Right lung (tissue), 10 donors: ENCODE measurements around the gene GPR55. TPM values are rescaled to one million over a fixed set of nuclear protein-coding genes. Genes with fewer than 3 reads are reported as not detected.
"Not testable (repeated sequence)": the region's sequence is repeated elsewhere in the genome, so short reads cannot be mapped to it uniquely, and the experiment has no call there.

ENCODE experiments used
- DNase-seq, 2 donors: peaks; one replicate each; pipeline ENCODE4 v3.0.0-alpha.2; 2013
- long read RNA-seq, 8 donors: transcript quantifications; one replicate each; lab custom pipeline, GENCODE V29; 2026
- polyA plus RNA-seq, 5 donors: library from polyadenylated mRNA; unstranded; fragments of 120-200 nt; gene quantifications; one replicate each; pipeline versions ENCODE4 v1.2.1 to v1.2.3, GENCODE V29; 2013; ENCODE audit warnings: inconsistent platforms in 1 of 5, low replicate concordance in 1 of 5; ENCODE audit not compliant: insufficient read length in 5 of 5, insufficient read depth in 1 of 5

The GPR55 gene
- polyA plus RNA-seq, result under 1 TPM; 0.10 to 0.21 (median 0.17) TPM
- long read RNA-seq, donor 1, result 0 reads
- long read RNA-seq, donor 2, result 0 reads
- long read RNA-seq, donor 3, result 0 reads
- long read RNA-seq, donor 4, result 0 reads
- long read RNA-seq, donor 5, result 0 reads
- long read RNA-seq, donor 6, result 0 reads
- long read RNA-seq, donor 7, result 0 reads
- long read RNA-seq, donor 8, result 0 reads

GRCh38 chr2:230924470-230925341 lies at the start of gene GPR55:
GPR55 (minus strand) TSS chr2:230925242; CDS start chr2:230910962, 14,280 bp downstream.
- DNase-seq, result no peak

- DNase-seq, result no peak
Observed at GRCh38 chr2:230974096-230974913, 49.3 kb upstream of the GPR55 start.

GRCh38 chr2:230972046-230972445 lies 47.0 kb upstream of the GPR55 start:
- DNase-seq, result no peak

GRCh38 chr2:230969659-230970015 lies 44.6 kb upstream of the GPR55 start:
- DNase-seq, result no peak

GRCh38 chr2:230968921-230969658 lies 44.0 kb upstream of the GPR55 start:
- DNase-seq, result no peak

- DNase-seq, result not testable (repeated sequence)
Observed at GRCh38 chr2:230968314-230968713, 43.3 kb upstream of the GPR55 start.

- no peak for DNase-seq
Observed at GRCh38 chr2:230967113-230967512, 42.1 kb upstream of the GPR55 start.

- DNase-seq, result no peak
Observed at GRCh38 chr2:230964136-230964730, 39.2 kb upstream of the GPR55 start.

GRCh38 chr2:230961091-230961491 lies 36.0 kb upstream of the GPR55 start:
- DNase-seq, result no peak

GRCh38 chr2:230960026-230960425 lies 35.0 kb upstream of the GPR55 start:
- DNase-seq, result no peak

- DNase-seq, result no peak
Observed at GRCh38 chr2:230958820-230959756, 34.0 kb upstream of the GPR55 start.

GRCh38 chr2:230957756-230958391 lies 32.8 kb upstream of the GPR55 start:
- no peak for DNase-seq

GRCh38 chr2:230956827-230957755 lies 32.0 kb upstream of the GPR55 start:
- DNase-seq, result no peak

GRCh38 chr2:230955163-230955737 lies 30.2 kb upstream of the GPR55 start:
- DNase-seq, result no peak

GRCh38 chr2:230954746-230955145 lies 29.7 kb upstream of the GPR55 start:
- no peak for DNase-seq

- DNase-seq, result no peak
Observed at GRCh38 chr2:230953845-230954244, 28.8 kb upstream of the GPR55 start.

GRCh38 chr2:230952226-230952956 lies 27.3 kb upstream of the GPR55 start:
- DNase-seq, result no peak
